GM23338 (cell line): ENCODE measurements around the gene PIEZO2. TPM values are rescaled to one million over a fixed set of nuclear protein-coding genes. Genes with fewer than 3 reads are reported as not detected.

Experiments
- ATAC-seq: fragments of 200-7000 bp; cut with Tn5 transposase; 3 replicates; pipeline ENCODE4 v1.9.1; 2020
- DNase-seq: peaks from one replicate; pipeline ENCODE4 v3.0.0-alpha.2; 2015; ENCODE audit warnings: low spot score
- H2AFZ ChIP-seq: fragments of 200-600 bp; sonication (generic); 2 replicates; pipeline ENCODE4 v1.8.0; 2016; ENCODE audit warnings: antibody characterized with exemption, mild to moderate bottlenecking, moderate library complexity
- H3F3A ChIP-seq: fragments of 200-600 bp; sonication (generic); replicated peaks from 2 replicates; pipeline ENCODE4 v1.8.0; 2017; ENCODE audit warnings: antibody characterized with exemption, mixed run types, low read depth
- H3K27ac ChIP-seq: fragments of 200-600 bp; sonication (generic); 2 replicates; pipeline ENCODE4 v1.6.1; 2016; ENCODE audit warnings: low read depth
- H3K27me3 ChIP-seq: fragments of 200-600 bp; sonication (generic); 2 replicates; pipeline ENCODE4 v1.8.0; 2016; ENCODE audit warnings: mild to moderate bottlenecking, mixed run types, moderate library complexity; ENCODE audit not compliant: insufficient read depth
- H3K36me3 ChIP-seq: fragments of 200-600 bp; sonication (generic); 2 replicates; pipeline ENCODE4 v1.8.0; 2016; ENCODE audit warnings: mild to moderate bottlenecking; ENCODE audit not compliant: insufficient read depth
- H3K4me1 ChIP-seq: fragments of 200-600 bp; sonication (generic); 2 replicates; pipeline ENCODE4 v1.8.0; 2016; ENCODE audit warnings: mild to moderate bottlenecking, moderate library complexity; ENCODE audit not compliant: insufficient read depth
- H3K4me2 ChIP-seq: fragments of 200-600 bp; sonication (generic); 2 replicates; pipeline ENCODE4 v1.7.1; 2017; ENCODE audit warnings: mixed run types
- H3K4me3 ChIP-seq: fragments of 200-600 bp; sonication (generic); 2 replicates; pipeline ENCODE4 v1.6.1; 2016; ENCODE audit warnings: mixed run types
- H3K79me2 ChIP-seq: fragments of 200-600 bp; sonication (generic); replicated peaks from 2 replicates; pipeline ENCODE4 v1.8.0; 2017; ENCODE audit warnings: mild to moderate bottlenecking; ENCODE audit not compliant: insufficient read depth
- H3K9me2 ChIP-seq: fragments of 200-600 bp; sonication (generic); 2 replicates; pipeline ENCODE4 v1.8.0; 2017; ENCODE audit not compliant: insufficient read depth
- H4K20me1 ChIP-seq: fragments of 200-600 bp; sonication (generic); replicated peaks from 2 replicates; pipeline ENCODE4 v1.8.0; 2017; ENCODE audit warnings: mild to moderate bottlenecking; ENCODE audit not compliant: insufficient read depth
- H3K27ac Mint-ChIP-seq: 2 replicates; pipeline ENCODE4 v1.8.0; 2020; ENCODE audit warnings: inconsistent platforms, mild to moderate bottlenecking, moderate library complexity, mixed read lengths
- H3K27me3 Mint-ChIP-seq: 3 replicates; pipeline ENCODE4 v1.8.0; 2022; ENCODE audit warnings: low read depth, mild to moderate bottlenecking, moderate library complexity, mixed read lengths, inconsistent platforms; ENCODE audit not compliant: insufficient read depth, poor library complexity
- H3K36me3 Mint-ChIP-seq: 3 replicates; pipeline ENCODE4 v1.8.0; 2021; ENCODE audit warnings: low read depth, mild to moderate bottlenecking, inconsistent platforms, moderate library complexity, mixed read lengths
- H3K4me1 Mint-ChIP-seq: 3 replicates; pipeline ENCODE4 v1.8.0; 2020; ENCODE audit warnings: mild to moderate bottlenecking, inconsistent platforms, mixed read lengths
- H3K4me3 Mint-ChIP-seq: 3 replicates; pipeline ENCODE4 v1.8.0; 2021; ENCODE audit warnings: moderate library complexity, mild to moderate bottlenecking, inconsistent platforms, mixed read lengths
- H3K9me3 Mint-ChIP-seq: 3 replicates; pipeline ENCODE4 v1.8.0; 2020; ENCODE audit warnings: moderate library complexity, mild to moderate bottlenecking, inconsistent platforms, mixed read lengths
- CREB1 ChIP-seq: fragments of 250-450 bp; sonication (Bioruptor Pico); IDR thresholded peaks from 2 replicates; pipeline ENCODE4 v1.5.0; 2020; ENCODE audit warnings: low read depth, mild to moderate bottlenecking, moderate library complexity
- EZH2 ChIP-seq: fragments of 200-600 bp; sonication (generic); IDR thresholded peaks from one replicate; pipeline ENCODE4 v1.8.0; 2017; ENCODE audit warnings: antibody characterized with exemption, mild to moderate bottlenecking, low read depth; ENCODE audit not compliant: unreplicated experiment
- EZH2phosphoT487 ChIP-seq: fragments of 200-600 bp; sonication (generic); IDR thresholded peaks from one replicate; pipeline ENCODE4 v1.8.1; 2018; ENCODE audit warnings: antibody characterized with exemption; ENCODE audit not compliant: unreplicated experiment
- JUNB ChIP-seq: IDR thresholded peaks from one replicate; pipeline ENCODE4 v1.6.1; 2016; ENCODE audit warnings: antibody characterized with exemption; ENCODE audit not compliant: unreplicated experiment
- NANOG ChIP-seq: IDR thresholded peaks from 2 replicates; pipeline ENCODE4 v1.6.1; 2016; ENCODE audit warnings: antibody characterized with exemption, borderline replicate concordance
- POLR2AphosphoS5 ChIP-seq: IDR thresholded peaks from 2 replicates; pipeline ENCODE4 v1.6.1; 2016; ENCODE audit warnings: antibody characterized with exemption, low read depth
- ZNF114 ChIP-seq: fragments of 250-450 bp; sonication (Bioruptor Pico); IDR thresholded peaks from 2 replicates; pipeline ENCODE4 v1.5.0; 2020; ENCODE audit warnings: mild to moderate bottlenecking, moderate library complexity
- polyA plus RNA-seq: library from polyadenylated mRNA; unstranded; fragments of >200 nt; fragmentation: Nextera tagmentation; extraction: Ambion mirVana; gene quantifications from 2 replicates; pipeline ENCODE4 v1.2.1, GENCODE V29; 2016
- total RNA-seq: library from RNA; depleted of rRNA; stranded (reverse); fragments of >200 nt; shearing (Covaris generic); gene quantifications from 2 replicates; pipeline ENCODE4 v1.2.3, GENCODE V29; 2014
- TF ChIP-seq, protein P1 (sequence below): fragments of 250-450 bp; sonication (Bioruptor Pico); IDR thresholded peaks from 2 replicates; pipeline ENCODE4 v1.5.0; 2020; ENCODE audit warnings: mild to moderate bottlenecking, moderate library complexity
- TF ChIP-seq, protein P2 (sequence below): IDR thresholded peaks from one replicate; pipeline ENCODE4 v1.6.1; 2018; ENCODE audit warnings: antibody characterized with exemption; ENCODE audit not compliant: unreplicated experiment

Gene PIEZO2
- total and polyA plus RNA-seq, 2 experiments from 2014 or later, result 4.8 to 8.2 TPM

DNA sequence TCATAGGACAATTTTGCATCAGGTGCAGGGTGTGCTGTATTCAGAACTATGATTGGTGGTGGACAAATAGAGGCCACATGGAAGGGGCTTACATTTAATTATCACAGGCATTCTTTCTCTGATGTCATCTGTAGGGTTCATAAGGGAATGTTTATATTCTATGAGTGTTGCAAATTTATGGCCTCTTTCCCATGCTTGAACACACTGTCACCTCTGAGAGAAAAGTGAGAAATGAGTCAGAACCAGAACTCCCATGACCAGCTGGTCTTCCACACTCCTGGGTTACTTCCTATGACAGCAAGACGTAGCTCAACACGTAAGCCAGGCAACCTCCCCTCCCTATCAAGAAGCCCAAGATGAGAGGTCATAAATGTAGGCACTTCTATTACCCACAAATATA is 310.8 kb downstream of the PIEZO2 start:
- H3K79me2 ChIP-seq, result no peaks in the 10 kb centered on the region
- H2AFZ ChIP-seq, result no peak overlapping the region
- H3K36me3 Mint-ChIP-seq, result peaks cover 5% of the 10 kb centered on the region; the same call in 1 of the 3 replicates
- no peaks in the 10 kb centered on the region for H3K27me3 ChIP-seq
- H3K4me3 ChIP-seq, result no peak overlapping the region
- no peaks in the 10 kb centered on the region for H3F3A ChIP-seq
- H3K27ac ChIP-seq, result no peak overlapping the region
- H4K20me1 ChIP-seq, result no peaks in the 10 kb centered on the region
- no peaks in the 10 kb centered on the region for H3K36me3 ChIP-seq
- no peaks in the 10 kb centered on the region for H3K27me3 Mint-ChIP-seq
- no peak for TF ChIP-seq ZNF114
- TF ChIP-seq EZH2phosphoT487, result no peak
- no peak for TF ChIP-seq NANOG
- TF ChIP-seq EZH2, result no peak
- H3K9me2 ChIP-seq, result no peaks in the 10 kb centered on the region
- H3K4me2 ChIP-seq, result no peak overlapping the region
- H3K9me3 Mint-ChIP-seq, result peaks cover 3% of the 10 kb centered on the region; the same call in 2 of the 3 replicates
- no peaks in the 10 kb centered on the region for H3K4me1 ChIP-seq
- no peak overlapping the region for H3K4me3 Mint-ChIP-seq
- H3K4me1 Mint-ChIP-seq, result no peaks in the 10 kb centered on the region; the same call in 1 of the 3 replicates
- ATAC-seq (no peak), DNase-seq (no peak)
- no peak overlapping the region for H3K27ac Mint-ChIP-seq

GRCh38 chr18:10834128-10834815 is 315.1 kb downstream of the PIEZO2 start:
- ATAC-seq (no peak), DNase-seq (no peak)
- Histone ChIP-seq H3K4me2 (no peak overlapping the region), H3K36me3 (no peaks in the 10 kb centered on the region), H3K27me3 (no peaks in the 10 kb centered on the region), H2AFZ (no peak overlapping the region), H3K27ac (no peak overlapping the region), H4K20me1 (no peaks in the 10 kb centered on the region), H3K4me3 (no peak overlapping the region), H3K9me2 (no peaks in the 10 kb centered on the region), H3K4me1 (no peaks in the 10 kb centered on the region), H3K79me2 (no peaks in the 10 kb centered on the region), H3F3A (no peaks in the 10 kb centered on the region)
- TF ChIP-seq POLR2AphosphoS5 (no peak), EZH2phosphoT487 (no peak), CREB1 (CRISPR knock-in tag) (no peak), NANOG (no peak), JUNB (no peak)
- TF ChIP-seq, protein P1, sequence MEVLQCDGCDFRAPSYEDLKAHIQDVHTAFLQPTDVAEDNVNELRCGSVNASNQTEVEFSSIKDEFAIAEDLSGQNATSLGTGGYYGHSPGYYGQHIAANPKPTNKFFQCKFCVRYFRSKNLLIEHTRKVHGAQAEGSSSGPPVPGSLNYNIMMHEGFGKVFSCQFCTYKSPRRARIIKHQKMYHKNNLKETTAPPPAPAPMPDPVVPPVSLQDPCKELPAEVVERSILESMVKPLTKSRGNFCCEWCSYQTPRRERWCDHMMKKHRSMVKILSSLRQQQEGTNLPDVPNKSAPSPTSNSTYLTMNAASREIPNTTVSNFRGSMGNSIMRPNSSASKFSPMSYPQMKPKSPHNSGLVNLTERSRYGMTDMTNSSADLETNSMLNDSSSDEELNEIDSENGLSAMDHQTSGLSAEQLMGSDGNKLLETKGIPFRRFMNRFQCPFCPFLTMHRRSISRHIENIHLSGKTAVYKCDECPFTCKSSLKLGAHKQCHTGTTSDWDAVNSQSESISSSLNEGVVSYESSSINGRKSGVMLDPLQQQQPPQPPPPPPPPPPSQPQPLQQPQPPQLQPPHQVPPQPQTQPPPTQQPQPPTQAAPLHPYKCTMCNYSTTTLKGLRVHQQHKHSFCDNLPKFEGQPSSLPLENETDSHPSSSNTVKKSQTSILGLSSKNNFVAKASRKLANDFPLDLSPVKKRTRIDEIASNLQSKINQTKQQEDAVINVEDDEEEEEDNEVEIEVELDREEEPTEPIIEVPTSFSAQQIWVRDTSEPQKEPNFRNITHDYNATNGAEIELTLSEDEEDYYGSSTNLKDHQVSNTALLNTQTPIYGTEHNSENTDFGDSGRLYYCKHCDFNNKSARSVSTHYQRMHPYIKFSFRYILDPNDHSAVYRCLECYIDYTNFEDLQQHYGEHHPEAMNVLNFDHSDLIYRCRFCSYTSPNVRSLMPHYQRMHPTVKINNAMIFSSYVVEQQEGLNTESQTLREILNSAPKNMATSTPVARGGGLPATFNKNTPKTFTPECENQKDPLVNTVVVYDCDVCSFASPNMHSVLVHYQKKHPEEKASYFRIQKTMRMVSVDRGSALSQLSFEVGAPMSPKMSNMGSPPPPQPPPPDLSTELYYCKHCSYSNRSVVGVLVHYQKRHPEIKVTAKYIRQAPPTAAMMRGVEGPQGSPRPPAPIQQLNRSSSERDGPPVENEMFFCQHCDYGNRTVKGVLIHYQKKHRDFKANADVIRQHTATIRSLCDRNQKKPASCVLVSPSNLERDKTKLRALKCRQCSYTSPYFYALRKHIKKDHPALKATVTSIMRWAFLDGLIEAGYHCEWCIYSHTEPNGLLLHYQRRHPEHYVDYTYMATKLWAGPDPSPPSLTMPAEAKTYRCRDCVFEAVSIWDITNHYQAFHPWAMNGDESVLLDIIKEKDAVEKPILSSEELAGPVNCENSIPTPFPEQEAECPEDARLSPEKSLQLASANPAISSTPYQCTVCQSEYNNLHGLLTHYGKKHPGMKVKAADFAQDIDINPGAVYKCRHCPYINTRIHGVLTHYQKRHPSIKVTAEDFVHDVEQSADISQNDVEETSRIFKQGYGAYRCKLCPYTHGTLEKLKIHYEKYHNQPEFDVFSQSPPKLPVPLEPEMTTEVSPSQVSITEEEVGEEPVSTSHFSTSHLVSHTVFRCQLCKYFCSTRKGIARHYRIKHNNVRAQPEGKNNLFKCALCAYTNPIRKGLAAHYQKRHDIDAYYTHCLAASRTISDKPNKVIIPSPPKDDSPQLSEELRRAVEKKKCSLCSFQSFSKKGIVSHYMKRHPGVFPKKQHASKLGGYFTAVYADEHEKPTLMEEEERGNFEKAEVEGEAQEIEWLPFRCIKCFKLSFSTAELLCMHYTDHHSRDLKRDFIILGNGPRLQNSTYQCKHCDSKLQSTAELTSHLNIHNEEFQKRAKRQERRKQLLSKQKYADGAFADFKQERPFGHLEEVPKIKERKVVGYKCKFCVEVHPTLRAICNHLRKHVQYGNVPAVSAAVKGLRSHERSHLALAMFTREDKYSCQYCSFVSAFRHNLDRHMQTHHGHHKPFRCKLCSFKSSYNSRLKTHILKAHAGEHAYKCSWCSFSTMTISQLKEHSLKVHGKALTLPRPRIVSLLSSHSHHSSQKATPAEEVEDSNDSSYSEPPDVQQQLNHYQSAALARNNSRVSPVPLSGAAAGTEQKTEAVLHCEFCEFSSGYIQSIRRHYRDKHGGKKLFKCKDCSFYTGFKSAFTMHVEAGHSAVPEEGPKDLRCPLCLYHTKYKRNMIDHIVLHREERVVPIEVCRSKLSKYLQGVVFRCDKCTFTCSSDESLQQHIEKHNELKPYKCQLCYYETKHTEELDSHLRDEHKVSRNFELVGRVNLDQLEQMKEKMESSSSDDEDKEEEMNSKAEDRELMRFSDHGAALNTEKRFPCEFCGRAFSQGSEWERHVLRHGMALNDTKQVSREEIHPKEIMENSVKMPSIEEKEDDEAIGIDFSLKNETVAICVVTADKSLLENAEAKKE (CRISPR knock-in tag), result no peak
- TF ChIP-seq, protein P2, sequence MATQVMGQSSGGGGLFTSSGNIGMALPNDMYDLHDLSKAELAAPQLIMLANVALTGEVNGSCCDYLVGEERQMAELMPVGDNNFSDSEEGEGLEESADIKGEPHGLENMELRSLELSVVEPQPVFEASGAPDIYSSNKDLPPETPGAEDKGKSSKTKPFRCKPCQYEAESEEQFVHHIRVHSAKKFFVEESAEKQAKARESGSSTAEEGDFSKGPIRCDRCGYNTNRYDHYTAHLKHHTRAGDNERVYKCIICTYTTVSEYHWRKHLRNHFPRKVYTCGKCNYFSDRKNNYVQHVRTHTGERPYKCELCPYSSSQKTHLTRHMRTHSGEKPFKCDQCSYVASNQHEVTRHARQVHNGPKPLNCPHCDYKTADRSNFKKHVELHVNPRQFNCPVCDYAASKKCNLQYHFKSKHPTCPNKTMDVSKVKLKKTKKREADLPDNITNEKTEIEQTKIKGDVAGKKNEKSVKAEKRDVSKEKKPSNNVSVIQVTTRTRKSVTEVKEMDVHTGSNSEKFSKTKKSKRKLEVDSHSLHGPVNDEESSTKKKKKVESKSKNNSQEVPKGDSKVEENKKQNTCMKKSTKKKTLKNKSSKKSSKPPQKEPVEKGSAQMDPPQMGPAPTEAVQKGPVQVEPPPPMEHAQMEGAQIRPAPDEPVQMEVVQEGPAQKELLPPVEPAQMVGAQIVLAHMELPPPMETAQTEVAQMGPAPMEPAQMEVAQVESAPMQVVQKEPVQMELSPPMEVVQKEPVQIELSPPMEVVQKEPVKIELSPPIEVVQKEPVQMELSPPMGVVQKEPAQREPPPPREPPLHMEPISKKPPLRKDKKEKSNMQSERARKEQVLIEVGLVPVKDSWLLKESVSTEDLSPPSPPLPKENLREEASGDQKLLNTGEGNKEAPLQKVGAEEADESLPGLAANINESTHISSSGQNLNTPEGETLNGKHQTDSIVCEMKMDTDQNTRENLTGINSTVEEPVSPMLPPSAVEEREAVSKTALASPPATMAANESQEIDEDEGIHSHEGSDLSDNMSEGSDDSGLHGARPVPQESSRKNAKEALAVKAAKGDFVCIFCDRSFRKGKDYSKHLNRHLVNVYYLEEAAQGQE, result no peak
- no peak overlapping the region for H3K4me3 Mint-ChIP-seq
- H3K9me3 Mint-ChIP-seq, result peaks cover 2% of the 10 kb centered on the region; the same call in 1 of the 3 replicates
- no peak overlapping the region for H3K27ac Mint-ChIP-seq
- peaks cover 5% of the 10 kb centered on the region; the same call in 1 of the 3 replicates for H3K36me3 Mint-ChIP-seq
- no peaks in the 10 kb centered on the region for H3K4me1 Mint-ChIP-seq
- H3K27me3 Mint-ChIP-seq, result peaks cover 2% of the 10 kb centered on the region
